ENCODE measurements around the gene DUOX1.

DNA sequence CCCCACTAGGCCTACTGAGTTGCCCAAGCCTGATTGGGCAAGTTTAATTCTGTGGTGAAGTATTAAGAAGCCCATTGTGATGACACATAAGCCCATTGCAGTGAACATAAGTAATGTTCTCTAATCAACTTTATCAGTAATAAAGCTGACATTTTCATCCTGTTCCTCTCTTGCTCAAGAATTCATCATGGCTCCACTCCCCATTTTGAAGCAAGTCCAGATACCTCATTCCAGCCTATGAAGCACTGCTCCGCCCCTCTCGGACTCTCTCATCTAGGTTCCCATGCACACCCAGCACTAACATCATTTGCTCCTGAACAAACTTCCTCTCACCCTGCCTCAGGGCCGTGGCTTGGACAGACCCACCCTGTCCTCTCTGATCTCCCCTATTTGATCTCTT is 47.5 kb downstream of the DUOX1 start:
- TF ChIP-seq RARB (CRISPR knock-in tag; IDR thresholded peaks at IDR 0.05) (no peak), ZNF565 (CRISPR knock-in tag; conservative IDR thresholded peaks at IDR 0.05; ENCODE audit: low read depth) (no peak), ZFP3 (CRISPR knock-in tag; IDR thresholded peaks at IDR 0.05) (no peak), ARNTL (CRISPR knock-in tag; IDR thresholded peaks at IDR 0.05; ENCODE audit: borderline replicate concordance, low read depth) (no peak)

All from SK-N-SH treated with all-trans-retinoic acid at 6 μM for 48 hours (cell line).